NOMO-1 treated with DMSO at 0.1 percent for 48 hours (cell line): ENCODE measurements around the gene FGD5.

Experiments
- DNase-seq: peaks from one replicate; lab custom pipeline; 2025; ENCODE audit not compliant: unreplicated experiment; lab: John Stamatoyannopoulos, UW

FGD5 gene

DNA sequence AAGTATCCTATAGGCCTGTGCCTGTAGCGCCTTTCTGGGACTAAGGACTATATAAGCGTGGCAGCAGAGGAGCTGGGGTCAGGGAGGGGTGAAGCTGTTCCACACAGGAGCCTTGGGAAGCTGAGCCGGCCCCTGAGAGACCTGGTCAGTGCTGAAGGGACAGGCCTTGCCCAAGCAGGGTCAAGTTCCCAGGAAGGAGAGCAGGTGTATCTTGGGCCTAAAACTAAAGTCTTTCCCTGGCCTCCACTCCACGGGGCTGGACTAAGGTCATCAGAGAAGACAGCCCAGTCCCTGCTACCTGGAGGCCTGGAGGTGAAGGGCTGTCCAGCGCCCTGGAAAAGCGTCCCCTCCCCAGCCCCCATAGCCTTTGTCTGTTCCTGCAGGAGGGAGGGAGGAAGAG, 104.7 kb downstream of the FGD5 start:
- DNase-seq: no peak

DNA sequence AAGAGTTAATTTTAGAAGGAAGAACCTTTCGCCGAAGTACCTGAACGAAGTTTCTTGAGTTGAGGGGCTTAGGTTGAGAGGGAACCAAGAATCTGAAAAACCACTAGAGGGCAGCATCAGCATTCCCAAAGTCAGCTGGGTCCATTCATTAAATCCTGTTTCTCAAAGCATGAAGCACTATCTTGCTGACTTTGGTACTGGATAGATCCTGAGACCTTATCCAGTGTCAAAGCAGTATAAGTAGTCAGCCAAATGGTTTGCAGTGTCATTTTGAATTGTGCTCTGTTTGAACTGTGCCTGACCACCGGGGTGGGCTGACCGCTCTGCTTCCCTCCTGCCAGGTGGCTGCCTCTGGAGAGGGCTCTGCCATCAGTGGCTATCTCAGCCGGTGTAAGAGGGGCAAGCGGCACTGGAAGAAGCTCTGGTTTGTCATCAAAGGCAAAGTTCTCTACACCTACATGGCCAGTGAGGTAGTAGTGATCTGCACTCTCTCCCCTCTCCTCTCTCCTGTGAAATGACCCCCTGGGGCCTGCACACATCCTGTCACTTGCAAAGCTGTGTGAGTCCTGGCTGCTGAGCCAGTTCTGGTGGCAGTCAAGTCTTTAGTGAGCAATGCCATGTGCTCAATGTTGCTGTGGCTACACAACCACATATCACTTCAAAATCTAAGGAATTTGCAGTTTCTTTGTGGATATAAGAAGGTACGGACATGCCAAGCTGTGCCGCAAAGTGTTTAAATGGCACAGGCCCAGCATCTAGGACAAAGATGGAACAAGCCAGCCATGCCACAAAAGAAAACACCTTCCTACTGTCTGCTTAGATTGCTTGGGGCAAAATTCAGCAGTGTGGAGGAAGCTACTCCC, 107.2 kb downstream of the FGD5 start:
- peak; percentile 59 for DNase-seq

DNA sequence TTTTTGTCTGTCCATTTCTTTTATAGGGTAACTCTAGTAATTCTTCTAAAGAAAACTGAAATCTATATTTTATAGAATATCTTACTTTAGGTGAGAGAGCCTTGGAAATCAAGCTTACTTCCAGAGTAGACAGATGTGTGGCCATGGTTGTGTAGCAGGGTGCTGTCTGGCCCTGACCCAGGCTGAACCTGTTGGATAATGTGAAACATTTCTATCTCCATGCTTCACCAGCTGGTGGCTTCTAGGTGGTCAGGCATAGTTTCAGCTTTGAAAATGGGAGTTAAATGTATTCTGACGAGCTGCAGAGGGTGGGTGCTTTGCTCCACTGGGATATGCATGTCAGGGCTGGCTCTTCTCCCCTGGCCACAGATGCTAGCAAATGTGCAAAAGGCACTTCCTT, 107.8 kb downstream of the FGD5 start:
- no peak for DNase-seq

DNA sequence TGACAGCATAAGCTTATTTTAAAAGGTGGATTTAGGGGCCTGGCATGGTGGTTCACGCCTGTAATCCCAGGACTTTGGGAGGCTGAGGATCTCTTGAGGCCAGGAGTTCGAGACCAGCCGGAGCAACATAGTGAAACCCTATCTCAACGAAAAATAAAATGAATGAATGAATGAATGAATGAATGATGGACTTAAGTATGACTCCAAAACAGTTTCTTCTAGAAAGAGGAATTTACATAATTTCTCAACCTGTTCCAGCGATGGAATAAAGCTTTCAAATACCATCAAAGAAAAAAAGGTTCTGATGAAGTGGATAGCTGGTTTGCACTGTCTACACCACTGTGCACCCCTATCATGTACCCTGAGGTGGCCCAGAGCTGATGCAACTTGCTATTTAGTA, 108.5 kb downstream of the FGD5 start:
- no peak for DNase-seq

DNA sequence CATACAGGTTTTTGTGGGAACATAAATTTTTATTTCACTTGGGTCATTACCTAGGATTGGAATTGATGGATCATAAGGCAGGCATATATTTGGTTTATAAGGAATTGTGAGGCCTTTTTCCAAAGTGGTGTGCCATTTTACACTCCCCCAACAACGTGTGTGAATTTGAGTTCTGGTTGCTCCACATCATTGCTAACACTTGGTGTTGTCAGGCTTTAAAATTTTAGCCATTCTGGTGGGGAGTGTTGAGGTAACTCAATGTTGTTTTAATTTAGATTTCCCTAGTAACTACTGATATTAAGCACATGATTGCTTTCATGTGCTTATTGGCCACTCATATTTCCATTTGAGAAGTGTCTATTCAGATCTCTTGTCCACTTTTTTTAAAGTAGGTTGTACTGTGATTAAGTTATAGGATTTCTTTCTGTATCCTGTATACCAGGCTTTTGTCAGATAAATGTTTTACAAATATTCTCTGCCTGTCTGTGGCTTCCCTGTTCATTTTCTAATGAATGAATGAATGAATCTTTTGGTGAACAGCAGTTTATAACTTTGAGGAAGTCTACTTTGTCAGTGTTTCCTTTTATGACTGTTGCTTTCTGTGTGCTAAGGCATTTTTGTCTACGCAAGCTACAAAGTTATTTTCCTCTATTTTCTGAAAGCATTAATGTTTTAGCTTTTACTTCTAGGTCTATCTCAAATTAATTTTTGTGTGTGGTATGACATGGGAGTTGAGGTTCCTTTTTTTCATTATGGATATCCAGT, 110.7 kb downstream of the FGD5 start:
- DNase-seq: no peak

DNA sequence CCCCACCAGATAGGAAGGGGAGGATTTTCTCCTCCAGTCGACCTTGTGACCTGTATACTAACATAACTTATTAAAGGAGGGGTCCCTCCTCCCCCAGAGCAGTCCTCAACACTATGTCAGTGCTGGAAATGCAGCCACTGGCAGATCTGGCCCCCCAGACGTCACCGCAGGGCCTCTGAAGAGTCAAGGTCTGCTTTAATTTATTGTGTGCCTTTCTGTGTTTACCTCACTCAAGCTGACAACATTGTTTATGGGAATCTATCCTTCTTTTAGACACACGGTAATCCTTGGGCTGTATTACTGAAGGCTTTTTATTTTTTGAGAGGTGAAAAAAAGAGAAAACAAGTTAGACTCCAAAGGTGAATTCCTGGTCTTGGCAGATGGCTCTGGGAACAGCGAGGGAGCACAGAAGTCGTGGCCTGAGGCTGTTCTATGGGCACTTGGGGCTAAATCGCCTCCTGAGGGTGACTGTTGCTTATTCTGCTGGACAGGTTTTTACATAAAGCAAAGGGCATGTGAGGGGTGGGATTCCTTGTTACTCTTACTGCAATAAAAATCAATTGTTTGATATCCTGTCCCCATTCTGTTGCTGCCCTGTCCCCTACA, 115.2 kb downstream of the FGD5 start:
- DNase-seq: no peak

DNA sequence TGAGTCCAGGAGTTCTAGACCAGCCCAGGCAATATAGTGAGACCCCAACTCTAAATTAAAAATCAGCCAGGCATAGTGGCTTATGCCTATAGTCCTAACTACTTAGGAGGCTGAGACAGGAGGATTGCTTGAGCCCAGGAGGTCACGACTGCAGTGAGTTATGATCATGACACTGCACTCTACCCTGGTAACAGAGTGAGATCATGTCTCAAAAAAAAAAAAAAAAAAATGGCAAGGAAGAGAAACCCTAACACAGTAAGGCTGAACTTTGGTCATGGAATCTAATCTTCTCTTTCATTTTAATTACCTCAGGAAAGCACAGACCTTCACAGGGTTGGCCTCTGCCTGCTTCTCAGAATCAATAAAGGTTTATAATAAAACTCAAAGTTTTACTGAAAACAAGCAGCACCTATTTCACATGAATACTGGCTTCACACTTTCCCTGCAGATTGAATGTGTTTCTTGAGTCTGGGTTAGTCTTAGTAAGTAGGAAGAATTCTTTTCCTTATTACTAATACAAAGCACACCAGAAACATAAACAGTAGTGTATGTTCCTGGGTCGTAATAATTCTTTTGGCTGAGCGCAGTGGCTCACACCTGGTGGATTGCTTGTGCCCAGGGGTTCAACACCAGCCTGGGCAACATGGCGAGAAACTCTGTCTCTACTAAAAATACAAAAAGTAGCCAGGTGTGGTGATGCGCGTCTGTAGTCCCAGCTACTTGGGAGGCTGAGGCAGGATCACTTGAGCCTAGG, 117.0 kb downstream of the FGD5 start:
- DNase-seq: no peak

DNA sequence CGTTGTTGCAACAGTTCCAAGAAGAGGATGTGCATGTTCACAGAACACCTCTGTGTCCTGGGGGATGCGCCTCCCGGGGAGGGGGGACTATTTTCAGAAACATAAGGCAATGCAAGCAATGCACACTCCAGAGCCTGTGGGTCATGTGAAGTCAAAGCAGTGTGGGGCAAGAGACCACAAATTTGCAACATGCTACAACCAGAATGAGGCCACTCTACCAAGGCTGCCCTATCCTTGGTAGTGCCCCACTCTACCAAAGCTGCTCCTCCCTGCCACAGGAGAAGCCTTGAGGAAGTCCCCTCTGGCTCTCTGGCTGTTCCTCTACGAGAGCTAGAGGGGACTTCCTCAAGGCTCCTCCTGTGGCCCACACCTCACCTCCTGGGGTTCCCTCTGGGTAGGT, 120.2 kb downstream of the FGD5 start:
- DNase-seq: no peak

DNA sequence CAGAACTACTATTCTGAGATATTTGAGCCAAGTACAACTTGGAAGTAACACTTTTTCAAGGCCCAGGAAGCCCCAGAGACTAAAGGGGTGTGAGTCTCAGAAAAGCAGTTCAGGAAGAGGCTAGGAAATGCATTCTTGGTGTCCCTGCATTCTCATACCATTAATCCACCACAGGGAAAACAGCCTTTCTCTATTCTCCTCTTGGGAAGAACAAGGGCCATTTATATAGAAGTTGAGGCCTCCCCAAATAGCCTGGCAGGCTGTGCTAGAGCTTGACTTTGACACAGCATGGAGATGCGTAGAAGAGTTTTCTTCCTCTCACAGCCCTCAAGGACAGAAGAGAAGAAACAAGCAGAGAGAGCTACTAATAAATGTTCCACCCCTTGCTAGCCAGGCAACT, 123.1 kb downstream of the FGD5 start:
- DNase-seq: no peak

DNA sequence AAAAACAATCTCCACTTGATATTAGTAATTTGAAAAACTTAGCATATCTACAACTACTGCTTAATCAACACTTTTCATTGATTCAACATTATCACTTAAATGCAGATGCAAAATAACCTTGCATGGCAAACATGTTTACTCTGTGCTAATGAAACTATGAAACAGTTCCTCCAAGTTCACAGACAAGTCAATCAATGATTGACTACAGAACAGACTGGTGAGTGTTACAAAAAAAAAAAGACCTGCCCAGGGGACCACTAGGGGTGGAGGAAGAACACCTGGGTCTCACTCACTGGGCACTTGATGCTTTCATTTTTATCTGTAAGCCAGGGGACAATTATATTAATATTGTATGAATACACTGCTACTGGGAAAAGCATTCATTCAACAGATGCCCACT, 124.3 kb downstream of the FGD5 start:
- DNase-seq: no peak

DNA sequence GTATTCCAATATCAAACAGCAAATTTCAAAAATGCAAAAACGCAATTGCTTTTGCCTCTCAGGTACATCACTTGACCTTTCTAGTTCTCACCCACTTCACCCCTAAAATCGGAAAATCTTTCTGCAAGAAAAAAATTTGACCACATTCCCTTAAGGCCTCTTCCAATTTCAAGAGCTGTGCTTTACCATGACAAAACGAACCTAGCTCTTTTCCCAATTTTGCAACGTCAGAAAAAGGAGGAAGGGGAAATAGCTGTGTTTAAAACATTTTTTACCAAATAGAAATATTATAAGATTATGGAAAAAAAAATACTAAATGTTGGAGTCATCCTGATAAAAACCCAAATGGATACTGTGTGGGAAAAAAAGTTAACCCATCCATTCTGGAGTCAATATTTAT, 127.5 kb downstream of the FGD5 start:
- DNase-seq: no peak

DNA sequence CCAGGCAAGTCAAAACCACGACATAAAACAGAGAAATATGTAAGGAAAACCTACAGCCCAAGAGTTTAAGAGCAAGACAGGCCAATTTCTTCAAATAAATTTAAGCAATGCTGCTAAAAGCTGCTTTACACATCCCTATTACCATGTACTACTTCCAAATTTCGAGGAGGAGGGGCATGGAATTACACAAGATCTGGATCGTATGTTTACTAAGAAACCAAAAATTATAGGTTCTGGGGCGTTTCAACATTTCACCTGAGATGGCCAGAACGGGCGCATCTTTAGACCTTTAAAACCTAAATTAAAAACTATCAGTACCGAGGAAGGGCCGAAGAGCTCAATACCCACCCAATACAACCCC, 128.0 kb downstream of the FGD5 start:
- no peak for DNase-seq

DNA sequence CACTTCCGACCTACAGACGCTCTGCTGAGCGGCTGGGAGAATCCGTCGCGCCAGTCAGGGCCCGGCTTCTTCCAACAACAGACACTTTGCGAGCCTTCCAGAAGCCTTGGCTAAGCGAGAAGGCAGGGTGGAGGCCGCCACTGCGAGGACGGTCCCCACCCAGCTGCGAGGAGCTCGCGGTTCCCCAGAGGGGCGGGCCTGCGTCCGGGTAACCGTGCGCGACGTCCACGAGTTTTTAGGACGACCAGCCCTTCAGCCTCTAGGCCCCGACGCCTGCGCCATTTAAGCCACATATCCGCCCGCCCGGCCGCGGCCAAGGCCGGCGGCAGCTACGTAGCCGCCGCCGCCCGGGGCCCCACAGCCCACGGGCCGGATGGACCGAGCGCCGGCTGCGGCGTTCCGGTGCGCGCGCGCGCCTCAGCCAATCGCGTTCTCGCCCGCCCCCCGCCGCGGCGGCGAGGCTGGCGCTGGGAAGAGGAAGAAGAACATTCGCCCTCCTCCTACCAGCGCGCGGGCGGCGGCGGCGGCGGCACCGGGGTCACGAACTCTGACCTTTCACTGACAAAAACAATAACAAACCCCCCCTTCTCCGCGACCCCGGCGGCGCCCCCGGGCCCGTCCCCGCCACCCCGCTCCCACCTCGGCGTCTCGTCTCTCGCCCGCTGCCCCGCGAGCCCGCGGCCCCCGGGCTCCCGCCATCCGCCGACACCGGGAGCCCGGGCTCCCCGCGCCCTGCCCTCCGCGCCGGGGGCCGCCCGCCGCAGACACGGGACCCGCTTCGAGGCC, 128.5 kb downstream of the FGD5 start, which contains the start of gene NR2C2:
TSS of gene NR2C2 (plus strand) at position 484 of the 786 bp plus-strand sequence. CDS start 56,332 bp downstream, outside the sequence.
- peak; percentile 81 for DNase-seq

DNA sequence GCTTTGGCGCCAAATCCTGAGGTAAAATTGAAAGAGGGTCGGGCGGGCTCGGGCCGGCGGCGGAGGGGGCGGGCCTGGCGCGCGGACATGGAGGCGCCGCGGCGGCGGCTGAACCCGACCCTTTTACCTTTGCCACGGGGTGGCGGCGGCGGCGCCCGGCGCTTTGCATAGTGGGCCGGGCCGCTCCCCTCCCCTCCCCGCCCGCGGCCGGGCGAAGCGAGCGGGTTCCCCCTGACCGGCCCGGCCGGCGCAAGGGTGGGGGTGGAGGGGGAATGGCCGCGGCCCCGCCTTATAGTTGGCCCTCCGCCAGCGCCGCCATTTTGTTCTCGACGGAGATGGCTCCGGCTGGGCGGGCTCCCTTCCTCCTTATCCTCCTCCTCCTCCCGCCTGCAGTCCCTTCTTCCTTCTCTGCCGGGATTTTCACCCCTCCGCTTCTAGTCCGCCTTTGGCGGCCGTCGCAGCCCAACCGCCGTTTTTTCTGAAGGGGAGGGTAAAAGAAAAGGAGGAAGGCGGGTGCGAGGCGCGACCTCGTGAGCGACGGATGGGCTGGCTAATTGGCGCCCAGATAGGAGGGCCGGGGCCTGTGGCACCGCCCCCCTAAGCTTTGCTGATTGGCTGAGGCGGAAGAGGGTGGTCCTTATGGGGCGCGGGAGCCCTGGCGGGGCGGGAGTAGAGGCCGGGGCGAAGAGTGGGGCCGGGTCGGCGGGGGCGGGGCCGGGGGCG, 129.3 kb downstream of the FGD5 start:
- DNase-seq: peak; percentile 94

DNA sequence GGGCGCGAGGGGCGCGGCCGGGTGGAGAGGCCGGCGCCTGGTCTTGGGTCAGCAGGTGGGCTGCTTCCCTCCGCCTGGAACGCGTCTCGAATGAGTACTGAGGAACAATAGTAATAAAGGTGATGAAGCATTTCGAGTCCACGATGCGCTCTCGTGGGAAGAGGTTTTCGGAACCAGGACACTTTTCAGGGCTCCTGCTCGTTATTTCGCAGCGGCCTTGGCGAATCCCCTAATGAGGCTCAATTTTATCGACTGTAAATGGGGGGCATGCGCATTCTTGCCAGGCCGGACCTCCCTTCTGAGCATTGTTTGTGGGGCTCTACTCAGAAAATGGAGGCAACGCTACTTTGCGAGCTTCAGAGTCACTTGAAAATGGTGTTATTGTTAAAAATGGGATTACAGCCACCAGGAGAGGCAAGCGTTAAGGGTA, 129.9 kb downstream of the FGD5 start:
- DNase-seq: no peak

DNA sequence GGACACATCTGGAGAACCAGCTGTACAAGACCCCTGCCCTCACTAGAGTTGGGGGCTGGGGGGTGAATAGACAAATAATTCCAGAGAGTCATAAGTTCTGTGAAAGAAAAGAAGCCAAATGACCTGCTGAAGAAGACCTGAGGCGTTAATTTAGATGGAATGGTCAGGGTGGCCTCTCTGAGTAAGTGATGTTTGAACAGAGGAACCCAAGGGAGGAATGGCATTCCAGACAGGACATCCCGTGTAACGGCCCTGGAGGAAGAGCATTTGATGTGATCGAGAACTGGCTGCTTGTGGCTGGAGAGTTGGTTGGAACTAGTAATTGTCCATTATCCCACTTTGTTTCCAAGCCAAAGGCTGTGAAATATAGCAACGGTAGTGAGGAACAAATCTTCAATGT, 130.4 kb downstream of the FGD5 start:
- DNase-seq: no peak

DNA sequence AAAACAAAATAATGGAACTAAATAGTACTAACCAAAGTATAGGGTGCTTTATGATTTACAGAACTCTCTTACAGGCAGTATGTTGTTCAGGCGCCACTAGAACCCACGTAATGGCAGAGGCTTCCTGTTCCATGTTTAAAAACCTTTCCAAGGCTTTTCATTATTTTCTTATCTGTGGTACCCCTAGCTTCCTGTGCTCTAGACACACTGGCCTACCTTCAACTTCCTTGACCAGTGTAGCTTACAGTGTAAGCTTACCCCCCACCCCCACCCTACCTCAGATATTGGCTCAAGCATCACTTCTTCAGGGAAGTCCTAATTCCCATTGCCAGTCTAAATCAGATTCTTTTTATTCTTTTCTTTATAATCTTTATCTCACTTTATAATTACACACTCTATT, 131.5 kb downstream of the FGD5 start:
- DNase-seq: no peak

DNA sequence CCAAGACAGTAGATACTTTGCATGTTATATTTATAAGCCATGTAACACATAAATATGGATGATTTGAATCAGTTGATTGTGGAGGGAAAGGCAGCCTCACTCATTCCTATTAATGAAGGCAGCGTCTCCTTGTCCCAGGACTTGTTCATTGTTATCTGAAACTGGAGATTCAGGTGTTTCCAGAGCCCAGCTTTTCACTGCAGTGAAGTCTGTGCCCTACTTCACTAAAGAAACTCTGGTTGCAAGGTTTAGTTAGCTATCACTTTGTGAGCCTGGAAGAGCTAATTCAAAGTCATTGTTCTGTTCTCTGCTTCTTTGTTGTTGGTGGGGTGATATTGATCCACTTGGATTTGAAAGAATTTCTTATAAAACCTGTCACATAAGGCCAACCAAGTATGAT, 138.4 kb downstream of the FGD5 start:
- no peak for DNase-seq

DNA sequence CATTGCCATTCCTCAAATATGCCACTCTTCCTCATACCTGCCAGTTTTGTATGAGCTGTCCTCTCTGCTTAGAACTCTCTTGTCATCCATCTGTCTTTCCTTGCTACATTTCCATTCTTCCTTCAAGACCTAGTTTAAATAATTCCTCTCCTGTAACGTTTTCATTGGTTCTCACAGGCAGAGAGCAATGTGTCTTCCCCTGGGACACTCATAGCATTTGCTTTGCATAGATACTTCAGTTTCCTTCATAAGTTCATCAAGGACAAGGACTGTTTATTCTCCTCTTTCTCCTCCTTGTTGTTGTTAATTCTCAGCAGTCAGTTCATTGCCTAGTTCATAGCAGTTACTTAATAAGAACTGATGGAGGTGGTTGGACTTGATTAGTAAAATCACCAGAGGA, 139.2 kb downstream of the FGD5 start:
- DNase-seq: no peak
